GM19438 (cell line): ENCODE data around the gene LRRC73.
"Not testable (repeated sequence)": the region's sequence is repeated elsewhere in the genome, so short reads cannot be mapped to it uniquely, and the experiment has no call there.

ENCODE experiments used
- ATAC-seq: cut with Tn5 transposase; IDR thresholded peaks from one replicate; pipeline ENCODE4 v1.9.1; 2021; ENCODE audit warnings: low read depth; ENCODE audit not compliant: unreplicated experiment

The LRRC73 gene

DNA sequence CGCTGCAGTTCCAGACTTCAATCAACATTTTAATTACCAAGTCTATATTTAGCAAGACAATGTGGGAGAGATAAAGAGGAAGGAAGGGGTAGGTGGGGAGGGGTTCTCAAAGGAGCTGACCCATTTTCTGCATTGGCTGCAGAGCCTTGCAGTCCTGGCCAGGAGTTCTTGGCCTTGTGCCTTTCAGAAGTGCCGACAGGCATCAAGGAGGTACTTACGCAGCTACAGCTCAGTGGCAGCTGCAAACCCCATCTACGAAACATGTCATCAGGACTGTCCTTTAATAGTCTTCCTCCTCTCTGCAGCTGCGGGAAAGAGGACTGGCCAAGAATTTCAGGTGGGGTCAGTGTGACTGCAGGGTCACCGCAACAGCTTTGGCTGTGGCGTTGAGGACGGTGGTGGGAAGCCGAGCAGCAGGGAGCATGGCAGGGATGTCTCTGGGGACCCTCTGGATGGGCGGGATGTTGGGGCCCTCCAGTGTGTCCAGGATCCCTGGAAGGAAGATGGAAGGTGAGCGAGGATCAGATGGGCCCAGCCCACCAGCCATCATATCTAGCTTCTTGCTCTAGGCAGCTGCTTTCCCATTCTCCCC is 1.8 kb upstream of the LRRC73 start:
- ATAC-seq = no peak

DNA sequence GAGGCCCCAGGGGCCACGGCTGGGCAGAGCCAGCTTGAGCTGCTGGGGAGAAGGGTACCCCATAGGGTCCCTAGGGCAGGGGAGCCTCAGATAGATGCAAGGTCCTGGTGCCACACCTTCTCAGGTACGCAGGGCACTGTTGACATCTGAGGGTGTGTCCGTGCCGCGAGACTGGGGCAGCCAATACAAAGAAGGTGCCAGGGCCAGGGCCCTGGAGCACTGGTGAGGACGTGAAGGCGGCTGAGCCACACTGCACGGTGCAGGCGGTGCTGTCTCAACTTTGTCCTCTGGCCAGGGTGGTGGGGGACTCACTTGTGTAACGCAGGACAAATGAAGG is 649 bp upstream of the LRRC73 start:
- ATAC-seq = no peak

DNA sequence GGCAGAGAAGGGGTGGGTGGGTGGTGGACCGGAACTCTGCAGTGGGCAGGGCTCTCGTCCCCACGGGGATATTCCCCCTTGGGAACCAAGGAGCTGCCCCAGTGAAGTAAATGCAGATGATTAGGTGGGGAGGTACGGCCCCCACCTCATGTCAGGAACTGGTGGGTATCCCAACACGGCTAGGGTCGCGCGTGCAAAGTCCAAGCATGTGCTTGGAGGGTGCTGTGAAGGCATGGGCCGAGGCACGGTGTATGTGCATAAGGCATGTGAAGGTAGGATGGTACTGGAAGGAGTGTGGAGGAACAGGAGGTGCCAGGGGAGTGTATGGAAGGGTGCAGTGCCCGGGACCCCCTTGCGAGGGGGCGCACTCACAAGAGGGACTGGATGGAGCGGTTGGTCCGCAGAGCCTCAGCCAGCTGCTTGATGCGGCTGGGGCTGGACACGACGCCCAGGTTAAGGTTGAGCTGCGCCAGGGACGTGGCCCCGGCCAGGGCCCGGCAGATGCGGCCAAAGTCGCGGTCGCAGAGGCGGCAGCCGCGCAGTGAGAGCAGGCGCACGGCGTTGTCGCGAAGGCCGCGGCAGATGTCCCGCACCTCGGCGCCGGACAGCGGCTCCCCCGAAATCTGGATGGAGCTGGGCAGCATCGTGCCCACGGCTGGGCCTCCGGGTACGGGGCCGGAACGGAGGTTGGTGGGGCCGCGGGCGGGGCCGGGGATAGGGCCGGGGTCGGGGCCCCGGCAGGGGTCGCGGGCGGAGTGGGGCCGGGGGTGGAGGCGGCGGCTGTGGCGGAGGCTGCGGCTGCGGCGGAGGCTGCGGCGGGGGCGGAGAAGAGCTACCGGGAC is 783 bp downstream of the LRRC73 start:
- ATAC-seq = no peak

DNA sequence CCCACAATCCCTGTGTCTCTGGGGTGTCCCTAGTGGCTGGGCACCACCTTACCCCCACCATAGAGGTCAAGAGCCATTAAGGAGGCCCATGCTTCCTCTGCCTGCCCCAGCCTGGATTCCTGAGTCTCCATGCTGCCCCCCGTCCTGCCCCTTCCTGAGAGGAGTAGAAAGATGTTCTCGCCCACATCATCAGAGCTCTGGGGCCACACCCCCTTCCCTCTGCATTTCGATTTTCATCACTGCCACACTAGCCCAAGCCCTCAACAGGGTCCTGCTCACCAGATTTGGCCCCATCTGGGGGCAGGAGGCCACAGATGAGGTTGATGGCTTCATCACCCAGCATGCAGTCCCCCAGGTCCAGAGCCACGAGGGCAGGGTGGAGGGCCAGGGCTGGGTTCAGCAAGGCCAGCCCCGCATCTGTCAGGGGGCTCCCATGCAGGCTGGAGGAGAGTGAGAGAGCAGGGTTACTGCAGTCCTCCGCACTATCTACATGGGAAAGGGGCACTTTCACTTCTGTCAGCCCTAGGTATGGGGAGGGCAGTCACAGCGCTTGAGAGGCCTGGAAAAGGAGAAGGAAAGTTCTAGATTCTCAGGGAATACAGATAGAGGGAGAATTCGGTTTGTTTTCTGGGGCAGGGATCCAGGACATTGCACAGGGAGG is 1.5 kb downstream of the LRRC73 start:
- ATAC-seq = no peak

DNA sequence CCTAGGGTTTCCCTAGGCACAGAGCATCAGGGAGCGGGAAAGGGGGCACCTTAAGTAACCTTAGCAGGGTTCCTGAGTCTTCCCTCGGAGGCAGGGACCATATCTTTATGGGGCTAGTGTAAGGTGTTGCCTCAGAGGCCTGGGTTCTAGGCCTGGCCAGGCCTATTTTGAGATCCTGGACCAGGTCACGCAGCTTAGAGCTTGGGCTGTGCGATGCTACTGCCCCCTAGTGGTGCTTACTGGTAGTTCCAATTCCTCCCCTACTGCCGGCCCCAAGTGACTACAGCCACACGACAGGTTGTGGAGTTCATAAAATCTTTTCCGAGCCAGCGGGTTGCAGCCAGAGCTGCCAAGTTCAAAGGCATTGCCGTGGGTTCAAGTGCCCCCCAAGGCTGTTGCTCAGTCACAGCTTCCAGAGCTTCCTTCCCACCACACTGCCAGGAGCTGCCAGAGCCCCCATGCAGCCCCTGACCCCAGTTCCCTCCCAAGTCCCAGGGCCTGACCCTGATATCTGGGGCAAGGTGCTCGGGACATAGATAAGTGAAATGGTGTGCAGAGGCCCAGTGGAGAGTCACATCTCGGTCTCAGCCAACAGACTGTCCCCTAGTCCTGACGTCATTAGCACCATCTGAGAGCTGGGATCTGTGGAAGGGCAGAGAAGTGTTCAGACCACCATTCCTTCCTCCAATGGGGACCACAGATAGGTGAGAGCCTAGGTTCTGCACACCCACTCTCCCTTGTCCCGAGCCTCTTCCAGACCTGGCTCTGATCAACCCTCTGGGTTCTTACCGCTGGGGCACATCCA is 3.3 kb downstream of the LRRC73 start:
- ATAC-seq = no peak

DNA sequence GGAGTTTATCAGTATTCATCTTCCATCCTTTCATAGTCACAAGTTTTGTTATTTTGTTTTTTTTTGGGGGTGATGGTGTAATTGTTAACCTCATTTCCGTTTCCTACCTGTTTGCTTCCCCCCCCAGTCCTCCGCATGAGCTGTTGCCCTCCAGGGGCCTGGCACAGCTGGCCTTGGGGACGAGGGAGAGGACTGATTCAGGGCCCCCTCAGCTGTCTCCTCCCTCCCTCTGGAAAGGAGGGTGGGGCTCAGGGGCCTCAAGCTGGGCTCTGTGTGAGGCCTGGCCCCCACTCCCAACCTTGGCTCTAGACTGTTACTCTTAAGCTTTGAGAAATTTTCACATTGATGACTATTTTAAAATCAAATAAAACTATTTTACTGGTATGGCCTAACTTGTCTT is 4.0 kb downstream of the LRRC73 start:
- ATAC-seq = no peak

DNA sequence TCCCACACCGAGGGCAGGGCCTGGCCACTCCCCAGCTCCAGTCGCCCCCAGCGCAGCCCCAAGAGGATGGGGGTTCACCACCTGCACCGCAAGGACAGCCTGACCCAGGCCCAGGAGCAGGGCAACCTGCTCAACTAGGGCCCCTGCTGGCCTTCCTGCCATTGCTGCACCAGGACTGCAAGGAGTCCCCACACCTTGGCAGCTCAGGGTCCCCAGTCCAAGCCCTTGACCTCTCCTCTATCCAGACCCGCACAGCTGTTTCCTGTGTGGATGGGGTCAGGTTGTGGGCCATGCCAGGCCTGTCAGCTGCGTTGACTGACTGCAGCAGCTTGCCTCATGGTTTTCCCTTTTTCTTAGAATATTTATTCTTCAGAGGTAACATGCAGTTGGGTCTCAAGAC is 4.4 kb downstream of the LRRC73 start:
- no peak for ATAC-seq

DNA sequence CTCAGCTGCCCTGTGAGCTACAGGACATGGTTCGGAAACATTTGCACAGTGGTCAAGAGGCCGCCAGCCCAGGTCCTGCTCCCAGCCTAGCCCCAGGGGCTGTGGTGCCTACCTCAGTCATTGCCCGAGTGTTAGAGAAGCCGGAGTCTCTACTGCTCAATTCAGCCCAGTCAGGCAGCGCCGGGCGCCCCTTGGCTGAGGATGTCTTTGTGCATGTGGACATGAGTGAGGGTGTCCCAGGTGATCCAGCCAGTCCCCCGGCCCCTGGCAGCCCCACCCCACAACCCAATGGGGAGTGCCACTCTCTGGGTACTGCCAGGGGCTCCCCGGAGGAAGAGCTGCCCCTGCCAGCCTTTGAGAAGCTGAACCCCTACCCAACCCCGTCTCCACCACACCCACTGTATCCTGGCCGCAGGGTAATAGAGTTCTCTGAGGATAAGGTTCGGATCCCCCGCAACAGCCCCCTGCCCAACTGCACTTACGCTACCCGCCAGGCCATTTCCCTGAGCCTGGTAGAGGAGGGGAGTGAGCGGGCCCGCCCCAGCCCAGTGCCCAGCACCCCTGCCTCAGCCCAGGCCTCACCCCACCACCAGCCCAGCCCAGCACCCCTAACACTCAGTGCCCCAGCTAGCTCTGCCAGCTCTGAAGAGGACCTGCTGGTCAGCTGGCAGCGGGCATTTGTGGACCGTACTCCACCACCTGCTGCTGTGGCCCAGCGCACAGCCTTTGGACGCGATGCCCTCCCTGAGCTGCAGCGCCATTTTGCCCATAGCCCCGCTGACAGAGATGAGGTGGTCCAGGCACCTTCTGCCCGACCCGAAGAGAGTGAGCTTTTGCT is 5.2 kb downstream of the LRRC73 start:
- ATAC-seq = no peak

DNA sequence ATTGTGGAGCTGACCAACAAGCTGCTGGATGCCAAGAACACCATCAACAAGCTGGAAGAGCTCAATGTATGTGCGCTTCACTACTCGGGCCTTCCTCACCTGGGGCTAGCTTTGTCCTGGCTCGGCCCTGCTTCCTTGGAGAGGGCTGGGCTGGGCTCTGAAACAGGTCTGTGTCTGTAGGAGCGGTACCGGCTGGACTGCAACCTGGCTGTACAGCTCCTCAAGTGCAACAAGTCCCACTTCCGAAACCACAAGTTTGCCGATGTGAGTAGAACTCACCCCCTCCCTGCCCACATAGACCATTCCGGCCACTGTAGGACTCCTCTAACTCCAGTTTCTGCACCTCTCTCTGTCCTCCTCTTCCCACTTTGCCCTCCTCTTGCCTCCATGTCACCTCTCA is 6.7 kb downstream of the LRRC73 start:
- ATAC-seq = no peak

DNA sequence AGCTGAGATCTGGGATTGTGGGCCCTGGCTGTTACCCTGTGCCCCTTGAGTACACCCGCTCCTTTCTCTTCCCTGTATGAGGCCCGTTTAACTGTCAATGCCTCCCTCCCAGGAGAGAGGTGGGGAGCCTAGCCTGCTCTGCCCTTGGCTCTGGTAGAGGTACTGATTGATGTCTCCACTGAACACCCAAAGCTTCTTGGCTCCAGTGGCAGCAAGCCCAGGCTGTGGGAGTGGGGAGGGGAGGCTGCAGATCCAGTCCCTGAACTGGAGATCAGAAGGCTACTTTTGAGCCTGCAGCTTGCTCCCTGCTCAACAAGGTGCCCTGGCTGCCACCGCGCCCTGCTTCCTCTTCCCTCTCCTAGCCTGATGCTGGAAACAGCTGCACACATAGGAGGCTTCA is 7.5 kb downstream of the LRRC73 start:
- ATAC-seq = no peak

DNA sequence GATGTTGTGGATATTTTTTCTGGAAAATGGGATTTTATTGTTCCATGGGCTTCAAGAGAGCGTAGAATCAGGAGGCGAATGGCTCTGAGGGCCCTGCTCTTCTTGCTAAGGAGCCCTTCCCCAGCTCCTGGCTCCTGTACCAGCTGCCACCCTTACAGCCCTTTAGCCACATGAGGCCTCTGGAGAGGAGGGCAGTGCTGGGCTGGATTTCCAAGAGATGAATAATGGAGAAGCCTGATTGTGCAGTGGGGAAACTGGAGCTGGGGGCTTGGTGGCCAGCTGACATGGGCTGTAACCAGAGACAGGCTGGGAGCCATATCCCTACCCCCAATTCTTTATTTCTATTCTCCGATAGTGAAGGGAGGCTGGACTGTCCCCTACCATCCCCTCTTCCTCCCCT is 9.2 kb downstream of the LRRC73 start:
- no peak for ATAC-seq

DNA sequence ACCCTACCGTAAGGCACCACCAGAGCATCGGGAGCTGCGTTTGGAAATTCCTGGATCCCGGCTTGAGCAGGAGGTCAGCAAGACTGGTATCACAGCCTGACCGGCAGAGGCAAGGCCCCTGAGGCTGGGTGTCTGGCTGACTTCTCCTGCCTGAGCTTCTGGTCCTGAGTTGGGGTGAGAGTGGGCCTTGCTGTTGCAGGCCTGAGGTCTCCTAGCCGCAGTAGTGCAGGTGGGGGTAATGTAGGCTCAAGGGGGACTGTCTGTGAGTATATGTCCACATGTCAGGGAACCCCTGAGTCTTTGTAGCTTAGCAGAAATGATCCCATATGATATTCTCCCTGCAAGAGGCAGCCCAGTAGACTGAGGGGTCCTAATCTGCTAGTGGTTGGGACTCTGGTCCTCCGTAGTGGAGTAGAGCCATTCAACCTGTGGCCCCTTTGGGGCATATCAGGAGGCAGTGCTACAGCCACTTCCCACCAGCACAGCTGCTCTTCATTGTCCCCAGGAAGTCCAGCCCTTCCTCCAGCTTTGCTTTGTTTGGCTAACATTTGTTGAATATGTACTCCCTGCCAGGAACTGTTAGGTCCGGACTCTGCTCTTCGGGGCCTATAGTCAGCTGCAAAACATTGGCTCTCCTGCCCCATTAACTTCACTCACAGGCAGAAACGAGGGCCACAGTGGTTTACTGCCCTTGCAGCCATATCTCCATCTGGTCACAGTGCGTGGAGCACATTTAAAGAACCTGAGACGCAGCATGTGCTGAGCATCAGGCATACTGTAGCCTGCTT is 10.9 kb downstream of the LRRC73 start:
- ATAC-seq = no peak

DNA sequence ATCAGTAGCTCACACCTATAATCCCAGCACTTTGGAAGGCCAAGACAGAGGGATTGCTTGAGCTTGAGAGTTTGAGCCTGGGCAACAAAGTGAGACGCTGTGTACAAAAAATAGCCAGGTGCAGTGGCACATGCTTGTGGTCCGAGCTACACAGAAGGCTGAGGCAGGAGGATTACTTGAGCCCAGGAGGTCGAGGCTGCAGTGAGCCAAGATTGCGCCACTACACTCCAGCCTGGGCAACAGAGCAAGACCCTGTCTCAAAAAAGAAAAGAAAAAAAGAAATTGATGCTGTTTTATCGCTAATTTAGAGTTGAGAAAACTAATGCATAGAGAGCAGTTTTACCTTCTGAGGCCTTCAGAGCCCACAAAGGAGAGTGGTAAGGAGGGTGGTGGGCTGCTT is 11.9 kb downstream of the LRRC73 start:
- not testable (repeated sequence) for ATAC-seq

DNA sequence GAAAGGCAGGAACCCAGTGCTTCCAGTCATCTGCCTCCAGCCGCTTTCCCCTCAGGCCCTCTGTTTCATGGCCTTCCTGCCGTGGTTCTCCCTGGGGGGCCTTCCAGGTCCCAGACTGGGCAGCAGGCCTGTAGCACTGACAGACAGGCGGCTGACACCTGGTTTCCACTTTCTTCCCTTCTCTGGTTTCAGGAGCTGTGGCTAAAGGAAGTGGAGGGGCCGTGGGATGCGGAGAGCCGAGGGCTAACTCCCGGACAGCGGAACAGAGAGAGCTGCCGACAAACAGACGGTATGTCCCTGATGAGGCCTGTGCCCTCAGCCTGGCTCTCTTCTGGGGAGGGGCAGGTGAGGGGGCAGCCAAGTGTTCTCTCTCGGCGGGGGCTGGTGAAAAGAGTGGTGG is 12.5 kb downstream of the LRRC73 start:
- no peak for ATAC-seq

DNA sequence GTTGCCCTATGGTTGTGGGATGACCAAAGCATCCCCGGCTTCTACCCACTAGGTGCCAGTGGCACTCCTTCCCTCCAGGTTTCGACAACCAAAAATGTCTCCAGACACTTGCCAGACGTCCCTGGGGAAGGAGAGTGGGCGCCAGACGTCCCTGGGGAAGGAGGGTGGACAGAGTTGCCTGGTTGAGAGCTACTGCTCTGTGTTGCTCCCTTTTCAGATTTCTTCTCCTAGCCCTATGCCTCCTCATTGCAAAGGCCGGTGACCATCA is 13.1 kb downstream of the LRRC73 start:
- ATAC-seq = no peak

DNA sequence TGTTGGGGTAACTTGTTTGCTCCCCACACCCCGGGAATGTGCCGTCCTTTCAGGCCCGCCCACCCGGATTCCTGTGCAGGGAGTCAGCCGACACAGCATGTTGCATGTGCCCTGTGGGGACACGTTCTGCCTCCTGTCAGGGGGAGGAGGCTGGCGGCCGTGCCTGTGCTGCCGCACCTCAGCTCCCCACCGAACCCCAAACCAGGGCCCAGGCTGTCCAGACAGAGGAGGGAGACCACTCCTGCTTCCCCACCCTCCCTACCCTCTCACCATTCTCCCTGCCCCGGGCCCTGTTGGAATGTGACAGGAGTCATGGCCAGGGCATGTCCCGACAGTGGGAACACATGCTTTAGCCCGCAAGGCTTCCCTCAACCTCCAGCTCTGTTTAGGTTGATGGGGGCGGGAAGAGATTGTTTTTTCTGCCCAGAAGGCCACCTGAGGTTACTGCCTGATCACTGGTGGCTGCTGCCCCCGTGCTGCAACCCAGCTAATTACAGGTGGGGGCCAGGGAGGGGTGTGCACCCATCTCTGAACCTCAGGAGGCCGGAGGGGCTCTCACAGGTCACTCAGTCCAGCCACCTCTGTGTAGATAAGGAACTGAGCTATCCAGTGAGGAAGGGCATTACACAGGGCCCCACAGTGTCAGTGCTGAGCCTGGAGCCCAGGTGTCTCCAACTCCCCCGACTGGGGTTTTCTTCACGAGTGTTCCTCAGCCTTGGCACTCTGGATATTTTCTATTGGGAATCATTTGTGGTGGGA is 13.6 kb downstream of the LRRC73 start:
- ATAC-seq = no peak

DNA sequence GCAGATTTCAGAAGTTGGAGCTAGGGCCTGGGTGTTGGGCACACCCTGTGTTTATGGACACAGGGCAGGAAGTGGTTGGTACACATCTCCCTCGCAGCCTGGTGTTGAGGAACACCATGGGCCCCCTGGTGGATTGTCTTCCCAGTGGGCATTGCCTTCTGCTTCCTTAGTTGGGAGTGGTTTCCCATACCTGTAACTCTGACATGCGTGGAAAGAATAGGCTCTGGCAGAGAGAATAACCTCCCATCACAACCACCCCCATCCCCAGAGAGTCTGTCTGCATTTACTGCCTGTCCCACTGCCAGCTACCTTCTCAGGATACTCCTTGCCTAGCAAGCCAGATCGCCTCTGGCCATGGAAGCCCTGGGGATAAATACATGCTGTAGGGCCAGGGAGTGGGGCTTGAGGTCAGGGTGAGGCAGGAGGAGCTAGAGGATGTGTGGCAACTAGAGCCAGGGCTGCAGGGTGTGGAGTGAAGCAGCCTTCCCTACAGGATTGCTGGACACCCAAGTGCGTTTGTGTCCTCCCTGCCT is 14.7 kb downstream of the LRRC73 start:
- ATAC-seq = no peak

DNA sequence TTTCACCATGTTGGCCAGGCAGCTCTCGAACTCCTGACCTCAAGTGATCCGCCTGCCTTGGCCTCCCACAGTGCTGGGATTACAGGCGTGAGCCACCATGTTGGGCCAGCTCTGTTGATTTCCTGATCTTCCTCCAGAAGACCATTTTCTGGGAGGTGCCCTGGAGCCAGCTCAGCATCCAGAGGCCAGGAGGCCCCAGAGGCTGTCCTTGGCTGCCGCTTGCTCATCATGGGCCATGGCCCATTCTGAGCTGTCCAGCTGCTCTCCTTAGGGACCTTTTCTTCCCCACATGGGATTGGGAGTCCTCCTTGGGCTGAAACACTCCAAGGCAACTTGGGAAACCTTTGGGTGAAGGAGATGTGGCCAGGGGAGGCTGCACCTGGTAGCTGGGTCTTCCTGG is 15.4 kb downstream of the LRRC73 start:
- no peak for ATAC-seq

DNA sequence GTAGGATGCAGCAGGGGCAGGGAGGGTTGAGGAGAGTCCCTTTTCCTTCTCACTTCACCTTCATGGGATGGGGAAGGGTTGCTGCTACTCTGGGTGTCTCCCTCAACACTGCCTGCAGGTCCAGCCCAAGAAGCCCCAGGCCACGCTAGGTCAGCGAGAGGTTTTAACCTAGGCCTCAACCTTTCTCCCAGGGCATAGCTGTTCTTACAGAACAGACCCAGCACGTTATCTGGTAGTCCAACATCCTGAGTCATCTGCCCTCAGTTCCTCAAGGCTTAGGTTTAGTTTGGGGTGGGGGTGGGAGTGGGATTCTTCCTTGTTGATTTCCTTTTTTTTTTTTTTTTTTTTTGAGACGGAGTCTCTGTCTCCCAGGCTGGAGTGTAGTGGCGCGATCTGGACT is 15.8 kb downstream of the LRRC73 start:
- no peak for ATAC-seq
